ENCODE data around the gene CACNA1D. TPM values are rescaled to one million over a fixed set of nuclear protein-coding genes. Genes with fewer than 3 reads are reported as not detected.
"Not testable (repeated sequence)": the region's sequence is repeated elsewhere in the genome, so short reads cannot be mapped to it uniquely, and the experiment has no call there.

The CACNA1D gene
- total RNA-seq, 1 experiment from 2014 or later, result 3.3 TPM

DNA sequence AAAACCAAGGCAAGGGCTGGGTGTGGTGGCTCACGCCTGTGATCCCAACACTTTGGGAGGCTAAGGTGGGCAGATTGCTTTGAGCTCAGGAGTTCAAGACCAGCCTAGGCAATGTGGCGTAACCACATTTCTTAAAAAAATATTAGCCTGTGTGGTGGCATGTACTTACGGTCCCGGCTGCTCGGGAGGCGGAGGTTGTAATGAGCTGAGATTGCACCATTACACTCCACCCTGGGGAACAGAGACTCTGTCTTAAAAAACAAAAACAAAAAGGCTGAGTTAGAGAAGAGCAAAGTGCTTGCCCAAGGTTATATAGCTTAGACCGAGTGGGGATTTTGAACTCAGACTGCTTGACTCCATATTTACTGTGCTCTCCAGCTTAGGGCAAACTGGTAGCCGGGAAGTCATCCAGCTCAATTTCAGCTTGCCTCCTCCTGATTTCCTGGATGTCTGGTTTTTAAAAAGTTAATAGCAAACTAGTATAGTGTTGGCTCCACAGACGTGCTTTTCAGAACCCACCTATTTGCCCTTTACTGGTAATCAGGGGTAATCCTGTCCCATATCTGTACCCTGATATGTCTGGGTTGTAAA is 138.9 kb downstream of the CACNA1D start:
- no peak for DNase-seq (ENCODE audit: low spot score)
- in situ Hi-C loops (cut with HindIII; ENCODE audit: low sequenced_read_pairs), result no loop called here

DNA sequence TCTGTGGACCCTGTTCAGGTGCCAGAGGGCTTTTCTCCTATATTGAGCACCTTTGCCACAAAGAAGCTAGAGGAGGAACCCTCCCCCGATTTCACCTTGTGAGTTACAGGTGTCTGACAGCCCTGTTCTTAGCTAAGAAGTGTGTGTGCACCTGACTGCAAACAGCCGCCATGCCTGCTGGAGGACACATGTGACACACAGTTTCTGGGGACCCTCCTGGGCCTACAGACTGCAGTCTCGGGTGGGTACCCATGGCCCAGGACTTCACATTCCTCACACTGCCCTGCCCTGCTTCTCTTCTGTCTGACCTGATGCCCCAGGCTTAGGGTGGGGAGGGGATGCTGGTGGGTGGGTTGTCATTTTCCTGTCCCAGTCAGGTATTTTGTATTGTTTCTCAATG is 140.6 kb downstream of the CACNA1D start:
- no peak for DNase-seq (ENCODE audit: low spot score)
- in situ Hi-C loops (cut with HindIII; ENCODE audit: low sequenced_read_pairs), result no loop called here

DNA sequence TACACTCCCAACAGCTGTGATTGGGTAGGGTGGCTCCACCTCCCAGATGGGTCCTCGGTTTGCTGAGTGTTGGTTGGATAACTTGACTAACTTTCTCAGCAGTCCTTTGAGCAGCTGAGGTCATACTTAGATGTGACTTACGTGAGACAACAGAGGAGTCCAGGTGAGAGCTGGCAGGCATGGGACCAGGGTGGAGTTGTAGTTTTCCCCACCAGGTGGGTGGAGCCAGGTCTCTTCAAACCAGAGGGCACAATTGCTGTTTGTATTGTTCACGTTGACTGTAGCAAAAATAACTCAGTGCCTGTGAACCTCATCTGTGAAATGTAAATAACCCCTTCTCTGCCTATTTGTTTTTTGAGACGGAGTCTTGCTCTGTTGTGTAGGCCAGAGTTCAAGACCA is 144.4 kb downstream of the CACNA1D start:
- DNase-seq (ENCODE audit: low spot score); in situ Hi-C loops (cut with HindIII; ENCODE audit: low sequenced_read_pairs): not testable (repeated sequence)

DNA sequence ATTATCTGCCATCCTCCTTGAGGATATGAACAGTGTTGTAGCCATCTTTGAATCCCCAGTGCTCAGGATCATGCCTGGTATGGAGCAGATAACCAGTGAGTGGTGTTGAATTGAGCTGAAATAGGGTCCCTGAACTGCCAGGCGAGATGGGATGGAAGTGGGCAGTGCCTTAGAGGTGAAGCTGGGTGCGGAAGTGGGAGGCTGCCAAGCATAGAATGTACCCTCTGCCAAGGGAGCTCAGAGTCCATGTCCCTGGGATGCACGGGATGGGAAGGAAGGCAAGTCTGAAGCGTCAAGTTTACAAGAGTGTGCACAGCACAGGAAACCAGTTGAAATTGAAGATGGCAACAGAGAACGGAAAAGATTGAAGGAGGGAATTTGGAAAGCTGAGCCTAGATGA is 147.0 kb downstream of the CACNA1D start:
- in situ Hi-C loops (cut with HindIII; ENCODE audit: low sequenced_read_pairs), result no loop called here
- DNase-seq (ENCODE audit: low spot score), result no peak

DNA sequence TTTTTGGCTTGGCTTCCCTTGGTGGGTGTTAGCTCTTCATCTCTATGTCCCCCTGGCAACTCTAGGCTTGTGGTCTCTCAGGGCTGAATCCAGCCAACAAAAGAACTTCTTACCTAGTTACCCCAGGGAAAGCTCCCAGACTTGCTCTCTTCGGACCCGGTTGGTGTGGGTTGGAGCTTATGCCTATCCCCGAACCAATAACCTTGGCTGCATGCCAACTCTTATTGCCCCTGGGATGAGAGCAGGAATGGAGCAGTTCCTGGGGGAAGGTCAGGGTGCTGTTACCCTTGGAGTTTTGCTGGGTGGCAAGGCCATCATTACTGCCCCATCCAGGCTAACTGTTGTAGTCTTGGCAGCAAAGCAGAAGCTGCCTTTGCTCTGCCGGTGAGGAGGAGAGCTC is 147.8 kb downstream of the CACNA1D start:
- in situ Hi-C loops (cut with HindIII; ENCODE audit: low sequenced_read_pairs), result no loop called here
- no peak for DNase-seq (ENCODE audit: low spot score)

DNA sequence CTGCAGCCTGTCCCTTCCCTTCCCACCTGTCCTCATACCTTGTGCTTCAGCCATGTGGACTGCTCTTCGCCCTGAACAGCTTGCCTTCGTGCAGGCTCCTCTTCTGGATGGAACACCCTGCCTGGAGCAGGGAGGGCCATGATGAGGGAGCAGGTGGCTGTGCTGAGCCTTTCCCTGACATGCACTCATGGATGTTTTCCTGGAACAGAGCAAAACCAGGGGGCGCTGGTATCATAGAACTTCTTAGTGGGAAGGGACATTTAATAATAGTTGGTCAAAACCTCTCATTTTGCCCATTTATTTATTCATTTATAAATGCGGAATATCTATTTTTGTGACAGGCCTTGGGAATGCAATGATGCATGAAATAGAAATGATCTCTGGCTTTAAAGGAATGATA is 149.3 kb downstream of the CACNA1D start:
- in situ Hi-C loops (cut with HindIII; ENCODE audit: low sequenced_read_pairs), result no loop called here
- peak; percentile 20 for DNase-seq (ENCODE audit: low spot score)

DNA sequence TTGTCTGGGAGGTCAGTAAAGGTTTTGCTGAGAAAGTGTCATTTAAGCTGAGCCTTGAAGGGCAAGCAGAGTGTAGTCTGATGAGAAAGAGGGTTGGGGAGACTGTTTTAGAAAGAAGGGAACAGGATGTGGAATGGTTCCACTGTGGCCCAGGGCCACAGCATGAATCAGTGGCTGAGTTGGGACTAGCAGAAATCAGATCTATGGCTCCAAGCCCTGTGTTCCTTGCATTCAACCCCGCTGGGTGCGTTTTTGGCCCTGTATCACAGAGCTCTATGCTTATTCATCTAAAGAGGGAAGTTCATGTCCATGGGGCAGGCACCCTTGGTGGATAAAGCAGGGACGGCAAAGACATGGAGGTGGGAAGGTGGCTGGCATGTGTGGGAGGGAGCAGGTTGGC is 151.3 kb downstream of the CACNA1D start:
- peak; percentile 20 for DNase-seq (ENCODE audit: low spot score)
- in situ Hi-C loops (cut with HindIII; ENCODE audit: low sequenced_read_pairs), result no loop called here

DNA sequence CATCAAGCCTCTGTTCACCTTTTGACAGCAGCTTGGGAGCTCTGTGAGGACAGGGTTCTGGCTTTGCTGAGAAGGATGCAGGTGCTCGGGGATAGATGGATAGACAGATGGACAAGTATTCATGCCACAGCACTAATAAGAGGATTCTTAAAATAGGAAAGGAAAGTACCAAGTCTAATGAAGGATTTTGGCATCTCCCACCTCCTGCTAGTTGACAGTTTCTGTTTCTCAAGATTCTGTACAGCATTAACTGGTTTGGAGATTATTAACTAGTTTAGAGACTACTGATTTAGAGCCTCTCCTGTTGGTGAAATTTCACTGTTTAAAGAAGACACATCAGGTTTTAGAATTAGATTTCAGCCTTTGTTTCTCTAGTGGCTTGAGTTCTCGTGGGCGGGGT is 152.3 kb downstream of the CACNA1D start:
- in situ Hi-C loops (cut with HindIII; ENCODE audit: low sequenced_read_pairs), result no loop called here

DNA sequence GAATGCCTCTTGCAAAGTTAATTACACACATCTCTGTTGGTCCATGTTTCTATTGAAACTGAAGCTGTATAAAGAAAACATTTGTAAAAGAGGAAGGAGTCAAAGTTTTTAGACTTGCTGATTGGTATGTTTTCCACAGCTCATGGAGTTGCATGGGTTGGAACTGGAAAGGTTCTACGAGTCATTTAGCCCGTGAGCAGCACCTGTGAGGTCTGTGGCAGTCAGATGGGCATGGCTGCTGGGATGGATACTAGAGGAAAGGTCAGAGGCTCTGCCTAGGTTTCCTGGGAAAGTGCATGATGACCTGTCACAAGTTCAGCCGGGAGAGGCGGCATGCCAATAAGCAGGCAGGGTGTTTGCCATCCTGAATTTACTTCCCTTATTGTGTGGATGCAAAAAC is 155.4 kb downstream of the CACNA1D start:
- no peak for DNase-seq (ENCODE audit: low spot score)
- in situ Hi-C loops (cut with HindIII; ENCODE audit: low sequenced_read_pairs), result no loop called here

More for the DNA sequence above, 152.3 kb downstream of the CACNA1D start:
- DNase-seq (ENCODE audit: low spot score), result no peak

DNA sequence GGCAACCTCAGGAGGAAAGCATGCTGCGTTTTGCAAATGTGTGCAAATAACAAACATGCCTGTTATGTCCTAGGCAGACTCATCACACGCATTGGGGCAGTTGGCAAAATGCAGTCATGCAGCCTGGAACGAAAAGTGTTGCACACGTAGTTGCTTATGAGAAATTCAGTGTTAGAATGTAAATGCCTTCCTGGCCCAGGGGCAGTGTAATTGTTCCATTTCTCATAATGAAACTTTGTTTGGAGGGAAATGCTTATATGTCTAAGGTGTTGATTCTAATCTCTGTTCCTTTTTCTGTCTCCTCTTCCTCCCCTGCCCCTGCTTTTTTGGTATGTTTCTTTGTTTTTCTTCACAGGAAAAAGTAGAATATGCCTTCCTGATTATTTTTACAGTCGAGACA is 156.0 kb downstream of the CACNA1D start:
- in situ Hi-C loops (cut with HindIII; ENCODE audit: low sequenced_read_pairs), result no loop called here
- DNase-seq (ENCODE audit: low spot score), result no peak

DNA sequence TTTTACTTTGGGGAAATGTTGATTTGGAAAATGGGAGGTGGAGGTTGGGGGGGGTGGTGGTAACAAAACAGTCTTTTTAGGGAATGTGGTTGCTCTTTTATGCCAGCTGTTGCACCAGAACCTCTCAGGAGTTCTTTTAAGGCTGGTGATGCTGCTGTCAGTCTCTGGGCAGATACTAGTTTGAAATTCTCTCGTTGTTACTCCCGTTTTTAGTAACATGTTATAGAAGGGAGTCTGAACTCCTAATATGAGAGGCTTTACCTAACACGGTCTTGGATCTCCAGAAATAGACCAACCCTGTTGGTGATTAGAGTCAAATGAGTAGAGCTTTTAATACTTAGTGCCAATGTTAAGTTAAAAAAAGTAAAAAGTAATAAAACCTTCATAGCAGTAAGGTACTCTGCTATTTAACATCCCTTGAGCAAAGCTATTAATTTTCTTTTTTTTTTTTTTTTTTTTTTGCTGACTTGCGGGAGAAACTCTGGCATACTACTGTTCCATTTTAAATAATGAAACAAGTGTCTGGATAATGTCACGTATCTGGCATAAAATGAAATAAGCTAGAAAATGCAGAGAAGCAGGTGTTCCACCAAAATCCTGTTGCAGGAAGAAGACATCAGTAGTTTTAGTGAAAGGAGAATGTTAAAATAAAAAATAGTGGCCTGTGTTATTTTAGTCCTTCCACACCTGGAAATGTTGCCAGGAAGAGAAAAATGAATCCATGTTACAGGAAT is 156.7 kb downstream of the CACNA1D start:
- in situ Hi-C loops (cut with HindIII; ENCODE audit: low sequenced_read_pairs), result no loop called here

DNA sequence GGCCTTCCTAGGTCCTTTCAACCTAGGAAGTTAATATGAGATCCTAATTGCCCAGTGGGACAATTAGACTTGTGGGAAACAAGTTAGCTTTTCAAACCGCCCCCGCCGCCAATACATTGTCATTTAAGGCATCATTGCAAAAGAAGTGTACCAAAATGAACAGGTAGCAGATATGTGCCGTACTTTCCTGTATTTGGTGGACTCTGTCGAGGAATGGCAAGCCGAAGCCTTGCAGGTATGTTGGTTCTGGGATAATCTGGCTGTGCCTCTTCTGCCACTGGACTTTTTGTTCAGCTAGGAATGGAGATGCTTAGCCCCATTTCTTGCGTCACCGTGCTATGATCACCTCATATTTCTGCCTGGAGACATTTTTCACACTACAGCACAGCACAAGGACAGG is 157.5 kb downstream of the CACNA1D start:
- in situ Hi-C loops (cut with HindIII; ENCODE audit: low sequenced_read_pairs), result no loop called here
- DNase-seq (ENCODE audit: low spot score), result no peak

More for the DNA sequence above, 156.7 kb downstream of the CACNA1D start:
- DNase-seq (ENCODE audit: low spot score), result no peak

DNA sequence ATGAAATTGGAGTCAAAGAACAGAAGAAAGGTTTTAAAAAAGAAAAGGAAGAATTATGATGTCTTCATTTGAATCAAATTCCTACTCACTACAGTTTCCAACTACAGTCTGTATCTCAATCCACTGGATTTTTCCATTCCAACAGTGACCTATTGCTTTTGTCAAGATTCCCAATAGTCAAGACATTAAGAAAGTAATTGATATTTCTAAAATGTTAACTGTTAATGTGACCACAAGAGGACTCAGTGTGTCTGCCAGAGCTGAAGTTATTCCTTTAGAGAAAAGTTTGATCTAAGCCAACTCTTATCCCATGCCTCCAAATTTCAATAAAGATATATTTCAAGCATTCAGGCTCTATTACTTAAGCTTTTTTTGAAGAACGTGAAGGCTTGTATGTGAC is 163.2 kb downstream of the CACNA1D start:
- in situ Hi-C loops (cut with HindIII; ENCODE audit: low sequenced_read_pairs), result no loop called here
- no peak for DNase-seq (ENCODE audit: low spot score)

DNA sequence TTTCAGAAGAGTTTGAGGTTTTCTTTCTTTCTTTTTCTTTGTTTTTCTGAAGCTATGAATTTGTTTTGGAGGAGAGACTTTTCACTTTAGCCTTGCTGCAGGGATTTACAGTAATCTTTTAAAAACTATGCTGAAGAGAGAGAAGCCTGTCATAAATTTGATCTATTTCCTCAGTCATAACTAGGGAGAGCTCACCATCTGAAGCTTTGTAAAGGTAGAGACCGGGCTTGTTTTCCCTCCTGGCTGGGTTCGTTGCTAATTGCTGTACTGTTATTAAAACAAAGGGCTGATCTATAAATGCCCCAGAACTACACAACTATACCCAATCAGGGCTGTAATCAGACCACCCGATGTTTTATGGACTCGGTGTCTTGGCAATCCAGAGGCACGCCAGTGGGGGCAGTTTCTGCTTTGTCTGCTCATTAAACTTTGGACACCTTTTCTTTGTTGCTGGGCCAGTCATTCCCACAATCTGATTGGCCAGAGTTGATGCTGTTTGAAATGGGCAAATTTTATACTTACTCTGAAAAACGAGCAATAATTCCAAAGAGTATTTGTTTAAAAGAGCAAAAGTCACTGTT is 164.3 kb downstream of the CACNA1D start:
- no peak for DNase-seq (ENCODE audit: low spot score)
- in situ Hi-C loops (cut with HindIII; ENCODE audit: low sequenced_read_pairs), result no loop called here

DNA sequence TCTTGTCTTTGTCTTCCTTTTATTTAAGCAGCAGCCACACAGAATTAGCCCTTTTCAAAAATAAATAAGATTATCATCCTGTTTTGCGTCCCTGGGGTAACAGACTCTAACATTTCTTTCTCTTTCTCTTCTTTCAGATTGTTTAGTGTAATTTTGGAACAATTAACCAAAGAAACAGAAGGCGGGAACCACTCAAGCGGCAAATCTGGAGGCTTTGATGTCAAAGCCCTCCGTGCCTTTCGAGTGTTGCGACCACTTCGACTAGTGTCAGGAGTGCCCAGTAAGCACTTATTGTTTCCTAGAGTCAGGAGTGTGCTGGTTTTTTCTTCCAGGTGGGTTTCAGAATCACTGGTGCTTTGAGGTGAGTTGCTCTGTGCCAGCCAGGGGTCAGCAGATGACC is 165.6 kb downstream of the CACNA1D start:
- in situ Hi-C loops (cut with HindIII; ENCODE audit: low sequenced_read_pairs), result no loop called here
- DNase-seq (ENCODE audit: low spot score), result no peak

DNA sequence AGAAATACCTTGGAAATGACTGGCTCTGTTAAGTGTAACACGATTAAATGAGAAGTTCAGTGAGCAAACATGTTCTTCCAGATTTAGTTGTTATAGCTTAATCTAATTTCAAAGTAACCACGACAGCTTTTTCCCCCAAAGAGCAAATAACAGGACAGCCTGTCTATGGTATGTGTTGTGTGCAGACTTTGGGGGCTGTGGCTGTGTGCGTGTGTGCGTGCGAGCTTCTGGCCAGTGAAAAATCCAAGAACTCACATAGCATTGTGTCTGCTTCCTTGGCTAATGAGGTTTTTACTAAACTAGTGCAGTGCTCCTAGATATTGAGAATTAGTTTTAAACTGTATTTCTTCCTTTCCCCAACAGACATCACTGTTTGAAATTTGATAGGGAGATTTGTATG is 167.1 kb downstream of the CACNA1D start:
- in situ Hi-C loops (cut with HindIII; ENCODE audit: low sequenced_read_pairs), result no loop called here

DNA sequence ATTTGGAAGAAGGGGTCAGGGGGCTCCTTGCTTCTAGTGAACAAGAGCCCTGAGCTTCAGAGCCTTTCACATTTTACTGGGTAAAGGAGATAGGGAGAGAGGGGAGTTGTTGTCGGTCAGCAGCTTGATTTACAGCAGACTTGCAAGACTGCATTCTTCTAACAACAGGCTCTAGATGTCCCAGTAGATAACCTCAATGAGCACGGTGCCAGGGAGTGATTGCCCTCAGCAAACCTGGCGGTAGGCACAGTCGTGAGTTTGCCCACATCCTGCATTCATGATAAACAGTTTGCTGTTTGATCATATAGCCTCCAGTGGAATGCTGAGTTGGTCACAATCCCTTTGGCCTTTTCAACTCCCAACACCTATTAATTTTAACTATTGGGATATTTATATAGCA is 170.4 kb downstream of the CACNA1D start:
- in situ Hi-C loops (cut with HindIII; ENCODE audit: low sequenced_read_pairs); DNase-seq (ENCODE audit: low spot score): not testable (repeated sequence)

More for the DNA sequence above, 167.1 kb downstream of the CACNA1D start:
- no peak for DNase-seq (ENCODE audit: low spot score)

DNA sequence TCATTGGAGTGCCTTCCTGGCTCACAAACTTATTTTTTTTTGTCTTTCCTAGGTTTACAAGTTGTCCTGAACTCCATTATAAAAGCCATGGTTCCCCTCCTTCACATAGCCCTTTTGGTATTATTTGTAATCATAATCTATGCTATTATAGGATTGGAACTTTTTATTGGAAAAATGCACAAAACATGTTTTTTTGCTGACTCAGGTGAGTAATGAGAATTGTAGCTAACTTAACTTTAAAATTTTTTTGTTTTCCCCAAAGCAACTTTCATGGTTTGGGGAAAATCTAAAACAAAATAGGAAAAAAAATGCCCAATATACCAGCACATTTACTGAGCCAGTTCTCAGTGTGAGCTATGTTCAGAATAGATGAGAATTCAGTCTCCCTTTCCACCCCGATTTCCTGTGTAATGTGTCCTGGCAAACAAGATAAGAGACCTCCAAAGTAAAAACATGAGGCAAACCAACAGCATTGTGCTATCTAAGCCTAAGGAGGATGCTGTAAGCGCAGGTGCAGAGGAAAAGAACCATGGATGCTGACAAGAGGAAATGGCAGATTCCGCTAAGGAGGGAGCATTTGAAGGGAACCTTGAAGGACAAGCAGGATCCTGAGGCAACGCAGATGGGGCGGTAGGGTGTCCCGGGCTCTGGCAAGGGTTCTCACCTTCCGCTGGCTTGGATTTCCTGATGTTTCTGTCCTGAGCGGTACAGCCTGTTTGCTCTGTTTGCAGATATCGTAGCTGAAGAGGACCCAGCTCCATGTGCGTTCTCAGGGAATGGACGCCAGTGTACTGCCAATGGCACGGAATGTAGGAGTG is 171.4 kb downstream of the CACNA1D start:
- no peak for DNase-seq (ENCODE audit: low spot score)
- in situ Hi-C loops (cut with HindIII; ENCODE audit: low sequenced_read_pairs), result no loop called here

DNA sequence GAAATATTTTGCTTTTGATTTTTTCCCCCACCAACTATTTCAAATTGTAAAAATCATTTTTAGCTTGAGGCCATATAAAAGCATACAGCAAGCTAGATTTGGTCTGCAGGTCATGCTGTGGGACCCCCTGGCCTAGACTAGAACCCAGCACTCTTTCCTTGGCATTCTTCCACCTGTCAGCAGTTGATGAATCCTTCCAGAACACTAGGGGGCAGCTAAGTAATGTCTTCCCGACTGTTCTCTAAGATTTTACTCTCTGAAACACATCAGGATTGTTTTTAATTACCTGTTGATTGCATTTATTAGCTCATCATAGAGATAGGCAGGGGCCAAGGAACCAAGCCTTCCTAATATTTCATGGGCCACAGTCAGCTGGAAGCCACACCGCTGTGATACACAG is 174.5 kb downstream of the CACNA1D start:
- in situ Hi-C loops (cut with HindIII; ENCODE audit: low sequenced_read_pairs), result no loop called here

DNA sequence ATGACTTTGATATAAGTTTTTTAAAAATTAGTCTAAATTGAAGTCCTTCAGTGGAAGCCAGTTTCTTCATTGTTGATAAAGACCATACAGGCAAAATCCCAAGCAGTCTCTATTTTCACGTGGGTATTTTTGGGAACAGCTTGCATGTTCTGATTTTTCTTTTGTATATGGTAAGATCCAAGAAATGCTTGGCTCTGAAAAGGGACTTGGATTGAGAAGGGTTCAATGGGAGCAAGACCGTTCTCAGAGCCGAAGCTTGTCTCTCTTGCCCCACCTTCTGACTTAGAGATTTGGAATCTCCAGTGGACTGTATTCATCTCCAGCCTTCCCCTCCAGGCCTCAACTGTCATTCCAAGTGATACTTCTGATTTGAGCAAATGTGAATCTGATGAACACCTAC is 176.3 kb downstream of the CACNA1D start:
- in situ Hi-C loops (cut with HindIII; ENCODE audit: low sequenced_read_pairs), result no loop called here
- DNase-seq (ENCODE audit: low spot score), result no peak

More for the DNA sequence above, 174.5 kb downstream of the CACNA1D start:
- DNase-seq (ENCODE audit: low spot score), result no peak
